Vagina (tissue), 2 donors: Measurements from ENCODE around the gene DCHS1. TPM values are rescaled to one million over a fixed set of nuclear protein-coding genes. Genes with fewer than 3 reads are reported as not detected.

Experiments
- DNase-seq, 2 donors: peaks; one replicate each; pipeline ENCODE4 v3.0.0-alpha.2; 2017; ENCODE audit errors: extremely low spot score in 2 of 2
- H3K27ac ChIP-seq: fragments of 200-600 bp; sonication (generic); one replicate; pipeline ENCODE4 v1.5.1; 2019
- H3K27me3 ChIP-seq: fragments of 200-600 bp; sonication (generic); one replicate; pipeline ENCODE4 v1.5.1; 2019
- H3K36me3 ChIP-seq, 2 donors: fragments of 200-600 bp; sonication (generic); one replicate each; pipeline ENCODE4 v1.5.1; 2017 to 2019
- H3K4me1 ChIP-seq: fragments of 200-600 bp; sonication (generic); one replicate; pipeline ENCODE4 v1.5.1; 2019
- H3K4me3 ChIP-seq, 2 donors: fragments of 200-600 bp; sonication (generic); 1 replicate in 1 of 2; 2 replicates in 1 of 2; pipeline ENCODE4 v1.5.1; 2016 to 2019
- H3K9me3 ChIP-seq: fragments of 200-600 bp; sonication (generic); one replicate; pipeline ENCODE4 v1.5.1; 2019
- CTCF ChIP-seq, 3 experiments: fragments of 450-650 bp in 2 of 3; fragments of 200-600 bp in 1 of 3; sonication (generic) in 1 of 3; IDR thresholded peaks; one replicate each; pipeline ENCODE4 v1.5.1; 2017 to 2019; ENCODE audit warnings: antibody characterized with exemption in 3 of 3, mild to moderate bottlenecking in 2 of 3, moderate library complexity in 2 of 3
- POLR2A ChIP-seq, 2 donors: fragments of 450-650 bp; IDR thresholded peaks; one replicate each; pipeline ENCODE4 v1.6.1; 2017; ENCODE audit warnings: antibody characterized with exemption in 2 of 2, mild to moderate bottlenecking in 2 of 2, moderate library complexity in 2 of 2
- POLR2AphosphoS5 ChIP-seq, 2 donors: sonication (generic); formaldehyde crosslinking; IDR thresholded peaks; one replicate each; pipeline ENCODE4 v1.9.0; 2017; ENCODE audit warnings: antibody characterized with exemption in 2 of 2, mild to moderate bottlenecking in 2 of 2, low read depth in 1 of 2; ENCODE audit not compliant: insufficient read depth in 1 of 2
- intact Hi-C: fragments of 100-400 bp; cut with DNase I; formaldehyde crosslinking; loops from one replicate; pipeline ENCODE4 v1.15.1; 2023
- total RNA-seq: library from RNA; depleted of rRNA; stranded (reverse); fragments of >200 nt; gene quantifications from one replicate; pipeline ENCODE4 v1.2.3, GENCODE V29; 2016

DCHS1 gene
- total RNA-seq, 1 donor from 2014 or later = 28.7 TPM

GRCh38 chr11:6633422-6634408 is 21.9 kb downstream of the DCHS1 start:
- H3K27ac ChIP-seq = peak overlapping the region; percentile 28
- TF ChIP-seq POLR2AphosphoS5 (IDR thresholded peaks at IDR 0.05; ENCODE audit: insufficient read depth in 1 of 2, low read depth in 1 of 2) = no peak
- TF ChIP-seq CTCF (IDR thresholded peaks at IDR 0.05) = no peak
- no peak for TF ChIP-seq POLR2A (IDR thresholded peaks at IDR 0.05)
- H3K9me3 ChIP-seq = no peaks in the 10 kb centered on the region
- peaks cover 36% of the 10 kb centered on the region for H3K4me1 ChIP-seq
- intact Hi-C loops = no loop called here
- H3K4me3 ChIP-seq = no peak overlapping the region
- no peak for DNase-seq
- H3K27me3 ChIP-seq = no peaks in the 10 kb centered on the region
- H3K36me3 ChIP-seq = peaks cover 0 to 33% of the 10 kb centered on the region in 2 donors

GRCh38 chr11:6632116-6633073 is 23.2 kb downstream of the DCHS1 start:
- no peaks in the 10 kb centered on the region for H3K27me3 ChIP-seq
- H3K27ac ChIP-seq = no peak overlapping the region
- H3K4me3 ChIP-seq = no peak overlapping the region
- peaks cover 24% of the 10 kb centered on the region for H3K4me1 ChIP-seq
- no peaks in the 10 kb centered on the region for H3K9me3 ChIP-seq
- peaks cover 0 to 33% of the 10 kb centered on the region in 2 donors for H3K36me3 ChIP-seq
- no peak for TF ChIP-seq POLR2AphosphoS5 (IDR thresholded peaks at IDR 0.05; ENCODE audit: insufficient read depth in 1 of 2, low read depth in 1 of 2)
- TF ChIP-seq POLR2A (IDR thresholded peaks at IDR 0.05) = no peak
- TF ChIP-seq CTCF (IDR thresholded peaks at IDR 0.05) = no peak
- no peak for DNase-seq
- intact Hi-C loops = no loop called here

GRCh38 chr11:6631361-6631890 is 24.2 kb downstream of the DCHS1 start:
- Histone ChIP-seq H3K9me3 (no peaks in the 10 kb centered on the region), H3K4me3 (no peak overlapping the region), H3K4me1 (peaks cover 18% of the 10 kb centered on the region), H3K36me3 (peaks cover 0 to 42% of the 10 kb centered on the region in 2 donors), H3K27ac (no peak overlapping the region), H3K27me3 (no peaks in the 10 kb centered on the region)
- TF ChIP-seq POLR2A (IDR thresholded peaks at IDR 0.05) (no peak), POLR2AphosphoS5 (IDR thresholded peaks at IDR 0.05; ENCODE audit: insufficient read depth in 1 of 2, low read depth in 1 of 2) (no peak), CTCF (IDR thresholded peaks at IDR 0.05) (no peak)
- DNase-seq = no peak
- intact Hi-C loops = no loop called here

GRCh38 chr11:6630632-6631291 is 24.8 kb downstream of the DCHS1 start:
- intact Hi-C loops = no loop called here
- no peak overlapping the region for H3K4me3 ChIP-seq
- H3K4me1 ChIP-seq = peaks cover 11% of the 10 kb centered on the region
- no peak for DNase-seq
- no peaks in the 10 kb centered on the region for H3K9me3 ChIP-seq
- H3K27me3 ChIP-seq = no peaks in the 10 kb centered on the region
- no peak for TF ChIP-seq CTCF (IDR thresholded peaks at IDR 0.05)
- no peak for TF ChIP-seq POLR2AphosphoS5 (IDR thresholded peaks at IDR 0.05; ENCODE audit: insufficient read depth in 1 of 2, low read depth in 1 of 2)
- TF ChIP-seq POLR2A (IDR thresholded peaks at IDR 0.05) = no peak
- H3K36me3 ChIP-seq = peaks cover 0 to 48% of the 10 kb centered on the region in 2 donors
- H3K27ac ChIP-seq = no peak overlapping the region
